SK-N-SH treated with all-trans-retinoic acid at 6 μM for 48 hours (cell line): ENCODE measurements around the gene HSP90AB1.

Source experiments
- BACH2 ChIP-seq: fragments of 250-450 bp; sonication (Bioruptor Pico); IDR thresholded peaks from 2 replicates; pipeline ENCODE4 v1.9.0; 2021; ENCODE audit warnings: mild to moderate bottlenecking, borderline replicate concordance
- CSDC2 ChIP-seq: fragments of 250-450 bp; sonication (Bioruptor Pico); IDR thresholded peaks from 2 replicates; pipeline ENCODE4 v1.5.0; 2020; ENCODE audit warnings: mild to moderate bottlenecking, moderate library complexity
- OSR1 ChIP-seq: fragments of 250-450 bp; sonication (Bioruptor Pico); IDR thresholded peaks from 2 replicates; pipeline ENCODE4 v1.8.0; 2022; ENCODE audit warnings: moderate library complexity, mild to moderate bottlenecking, inconsistent platforms
- RARB ChIP-seq: fragments of 250-450 bp; sonication (Bioruptor Pico); IDR thresholded peaks from 2 replicates; pipeline ENCODE4 v1.8.0; 2021; ENCODE audit warnings: mild to moderate bottlenecking, moderate library complexity
- ZFP30 ChIP-seq: fragments of 450-650 bp; formaldehyde crosslinking; IDR thresholded peaks from 2 replicates; pipeline ENCODE4 v1.5.0; 2022; ENCODE audit warnings: mild to moderate bottlenecking, moderate library complexity
- ZNF565 ChIP-seq: fragments of 450-650 bp; formaldehyde crosslinking; conservative IDR thresholded peaks from 2 replicates; pipeline ENCODE4 v1.5.0; 2020; ENCODE audit warnings: low read depth, mild to moderate bottlenecking, moderate library complexity
- TF ChIP-seq, protein P1 (sequence below): fragments of 250-450 bp; sonication (Bioruptor Pico); IDR thresholded peaks from 2 replicates; pipeline ENCODE4 v1.5.1; 2020; ENCODE audit warnings: low read depth, mild to moderate bottlenecking, moderate library complexity
- TF ChIP-seq, protein P2 (sequence below): fragments of 250-450 bp; sonication (Bioruptor Pico); IDR thresholded peaks from 2 replicates; pipeline ENCODE4 v1.8.0; 2020; ENCODE audit warnings: mild to moderate bottlenecking, moderate library complexity, borderline replicate concordance
- TF ChIP-seq, protein P3 (sequence below): fragments of 250-450 bp; sonication (Bioruptor Pico); IDR thresholded peaks from 2 replicates; pipeline ENCODE4 v1.8.0; 2021; ENCODE audit warnings: low read depth, mild to moderate bottlenecking, moderate library complexity, borderline replicate concordance
- TF ChIP-seq, protein P4 (sequence below): fragments of 250-450 bp; sonication (Bioruptor Pico); IDR thresholded peaks from 2 replicates; pipeline ENCODE4 v1.5.0; 2020; ENCODE audit warnings: mild to moderate bottlenecking, moderate library complexity

DNA sequence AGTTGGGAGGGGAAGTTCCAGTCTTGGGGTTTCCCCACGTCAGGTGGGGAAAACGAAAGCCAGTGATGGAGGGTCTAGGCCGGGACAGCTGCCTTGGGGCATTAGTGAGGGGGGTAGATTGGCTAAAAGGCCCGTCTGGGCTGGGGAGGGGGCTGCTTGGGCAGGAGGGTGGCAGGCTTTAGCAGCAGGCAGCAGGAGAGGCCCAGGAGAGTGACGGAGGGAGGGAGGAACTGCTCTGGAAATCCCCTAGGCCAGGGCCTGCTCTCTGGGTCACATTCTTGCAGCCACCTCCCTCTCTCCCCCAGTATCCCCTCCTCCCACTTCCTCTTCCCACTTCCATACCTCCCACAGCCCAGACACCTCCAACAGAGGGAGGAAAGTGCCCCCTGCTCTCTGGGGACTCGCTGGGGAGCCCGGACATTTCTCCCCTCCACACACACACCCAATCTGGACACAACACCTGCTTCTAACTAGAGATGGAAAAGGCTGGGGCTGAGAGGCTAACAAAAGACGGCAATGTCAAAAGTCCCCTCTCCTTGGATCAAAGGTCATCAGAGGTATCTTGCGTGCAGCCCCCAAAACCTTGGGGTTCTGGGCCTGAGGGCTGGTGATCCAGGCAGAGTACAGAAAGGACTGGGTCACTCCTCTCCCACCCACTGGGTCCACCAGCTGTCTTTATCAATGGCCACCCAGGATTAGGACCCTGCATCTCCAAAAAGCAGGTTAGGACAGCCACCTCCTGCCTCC is 16.6 kb downstream of the HSP90AB1 start:
- TF ChIP-seq, protein P1, sequence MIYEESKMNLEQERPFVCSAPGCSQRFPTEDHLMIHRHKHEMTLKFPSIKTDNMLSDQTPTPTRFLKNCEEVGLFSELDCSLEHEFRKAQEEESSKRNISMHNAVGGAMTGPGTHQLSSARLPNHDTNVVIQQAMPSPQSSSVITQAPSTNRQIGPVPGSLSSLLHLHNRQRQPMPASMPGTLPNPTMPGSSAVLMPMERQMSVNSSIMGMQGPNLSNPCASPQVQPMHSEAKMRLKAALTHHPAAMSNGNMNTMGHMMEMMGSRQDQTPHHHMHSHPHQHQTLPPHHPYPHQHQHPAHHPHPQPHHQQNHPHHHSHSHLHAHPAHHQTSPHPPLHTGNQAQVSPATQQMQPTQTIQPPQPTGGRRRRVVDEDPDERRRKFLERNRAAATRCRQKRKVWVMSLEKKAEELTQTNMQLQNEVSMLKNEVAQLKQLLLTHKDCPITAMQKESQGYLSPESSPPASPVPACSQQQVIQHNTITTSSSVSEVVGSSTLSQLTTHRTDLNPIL (CRISPR knock-in tag) = no peak
- TF ChIP-seq, protein P2, sequence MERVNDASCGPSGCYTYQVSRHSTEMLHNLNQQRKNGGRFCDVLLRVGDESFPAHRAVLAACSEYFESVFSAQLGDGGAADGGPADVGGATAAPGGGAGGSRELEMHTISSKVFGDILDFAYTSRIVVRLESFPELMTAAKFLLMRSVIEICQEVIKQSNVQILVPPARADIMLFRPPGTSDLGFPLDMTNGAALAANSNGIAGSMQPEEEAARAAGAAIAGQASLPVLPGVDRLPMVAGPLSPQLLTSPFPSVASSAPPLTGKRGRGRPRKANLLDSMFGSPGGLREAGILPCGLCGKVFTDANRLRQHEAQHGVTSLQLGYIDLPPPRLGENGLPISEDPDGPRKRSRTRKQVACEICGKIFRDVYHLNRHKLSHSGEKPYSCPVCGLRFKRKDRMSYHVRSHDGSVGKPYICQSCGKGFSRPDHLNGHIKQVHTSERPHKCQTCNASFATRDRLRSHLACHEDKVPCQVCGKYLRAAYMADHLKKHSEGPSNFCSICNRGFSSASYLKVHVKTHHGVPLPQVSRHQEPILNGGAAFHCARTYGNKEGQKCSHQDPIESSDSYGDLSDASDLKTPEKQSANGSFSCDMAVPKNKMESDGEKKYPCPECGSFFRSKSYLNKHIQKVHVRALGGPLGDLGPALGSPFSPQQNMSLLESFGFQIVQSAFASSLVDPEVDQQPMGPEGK (CRISPR knock-in tag) = no peak
- no peak for TF ChIP-seq BACH2
- no peak for TF ChIP-seq ZFP30
- TF ChIP-seq, protein P3, sequence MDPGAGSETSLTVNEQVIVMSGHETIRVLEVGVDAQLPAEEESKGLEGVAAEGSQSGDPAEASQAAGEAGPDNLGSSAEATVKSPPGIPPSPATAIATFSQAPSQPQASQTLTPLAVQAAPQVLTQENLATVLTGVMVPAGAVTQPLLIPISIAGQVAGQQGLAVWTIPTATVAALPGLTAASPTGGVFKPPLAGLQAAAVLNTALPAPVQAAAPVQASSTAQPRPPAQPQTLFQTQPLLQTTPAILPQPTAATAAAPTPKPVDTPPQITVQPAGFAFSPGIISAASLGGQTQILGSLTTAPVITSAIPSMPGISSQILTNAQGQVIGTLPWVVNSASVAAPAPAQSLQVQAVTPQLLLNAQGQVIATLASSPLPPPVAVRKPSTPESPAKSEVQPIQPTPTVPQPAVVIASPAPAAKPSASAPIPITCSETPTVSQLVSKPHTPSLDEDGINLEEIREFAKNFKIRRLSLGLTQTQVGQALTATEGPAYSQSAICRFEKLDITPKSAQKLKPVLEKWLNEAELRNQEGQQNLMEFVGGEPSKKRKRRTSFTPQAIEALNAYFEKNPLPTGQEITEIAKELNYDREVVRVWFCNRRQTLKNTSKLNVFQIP = no peak
- TF ChIP-seq, protein P4, sequence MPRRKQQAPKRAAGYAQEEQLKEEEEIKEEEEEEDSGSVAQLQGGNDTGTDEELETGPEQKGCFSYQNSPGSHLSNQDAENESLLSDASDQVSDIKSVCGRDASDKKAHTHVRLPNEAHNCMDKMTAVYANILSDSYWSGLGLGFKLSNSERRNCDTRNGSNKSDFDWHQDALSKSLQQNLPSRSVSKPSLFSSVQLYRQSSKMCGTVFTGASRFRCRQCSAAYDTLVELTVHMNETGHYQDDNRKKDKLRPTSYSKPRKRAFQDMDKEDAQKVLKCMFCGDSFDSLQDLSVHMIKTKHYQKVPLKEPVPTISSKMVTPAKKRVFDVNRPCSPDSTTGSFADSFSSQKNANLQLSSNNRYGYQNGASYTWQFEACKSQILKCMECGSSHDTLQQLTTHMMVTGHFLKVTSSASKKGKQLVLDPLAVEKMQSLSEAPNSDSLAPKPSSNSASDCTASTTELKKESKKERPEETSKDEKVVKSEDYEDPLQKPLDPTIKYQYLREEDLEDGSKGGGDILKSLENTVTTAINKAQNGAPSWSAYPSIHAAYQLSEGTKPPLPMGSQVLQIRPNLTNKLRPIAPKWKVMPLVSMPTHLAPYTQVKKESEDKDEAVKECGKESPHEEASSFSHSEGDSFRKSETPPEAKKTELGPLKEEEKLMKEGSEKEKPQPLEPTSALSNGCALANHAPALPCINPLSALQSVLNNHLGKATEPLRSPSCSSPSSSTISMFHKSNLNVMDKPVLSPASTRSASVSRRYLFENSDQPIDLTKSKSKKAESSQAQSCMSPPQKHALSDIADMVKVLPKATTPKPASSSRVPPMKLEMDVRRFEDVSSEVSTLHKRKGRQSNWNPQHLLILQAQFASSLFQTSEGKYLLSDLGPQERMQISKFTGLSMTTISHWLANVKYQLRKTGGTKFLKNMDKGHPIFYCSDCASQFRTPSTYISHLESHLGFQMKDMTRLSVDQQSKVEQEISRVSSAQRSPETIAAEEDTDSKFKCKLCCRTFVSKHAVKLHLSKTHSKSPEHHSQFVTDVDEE (CRISPR knock-in tag) = no peak
- no peak for TF ChIP-seq OSR1 (CRISPR knock-in tag)
- no peak for TF ChIP-seq RARB
- TF ChIP-seq ZNF565 (CRISPR knock-in tag) = no peak
- TF ChIP-seq CSDC2 (CRISPR knock-in tag) = no peak
